ENCODE data around the gene RPS6KL1.

The RPS6KL1 gene

DNA sequence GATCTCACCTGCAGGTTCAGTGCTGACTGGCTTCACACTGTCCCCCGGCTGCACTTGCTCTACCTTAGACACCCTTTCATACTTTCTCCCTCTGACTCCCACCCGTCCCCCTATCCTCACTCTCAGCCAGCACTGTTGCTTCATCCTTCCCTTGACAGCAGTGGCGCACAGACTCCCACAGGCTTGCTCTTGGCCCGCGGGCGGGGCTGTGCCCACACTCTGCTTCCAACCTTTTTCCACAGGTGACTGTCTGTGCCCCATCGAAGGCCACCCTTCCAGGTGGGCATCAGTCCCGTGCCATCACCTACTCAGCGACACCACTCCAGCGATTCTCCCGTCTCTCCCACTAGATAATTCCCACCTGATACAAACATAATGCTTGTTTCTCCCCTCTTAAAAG lies 1.0 kb upstream of the RPS6KL1 start:
- H3K27me3 ChIP-seq (ENCODE audit: insufficient read depth, low read length, poor library complexity, severe bottlenecking), result no peaks in the 10 kb centered on the region
- no peaks in the 10 kb centered on the region for H3K9me3 ChIP-seq (ENCODE audit: insufficient read depth, low read depth, low read length)
- TF ChIP-seq EZH2phosphoT487 (IDR thresholded peaks at IDR 0.05; ENCODE audit: borderline replicate concordance), result no peak
- TF ChIP-seq, protein P1, sequence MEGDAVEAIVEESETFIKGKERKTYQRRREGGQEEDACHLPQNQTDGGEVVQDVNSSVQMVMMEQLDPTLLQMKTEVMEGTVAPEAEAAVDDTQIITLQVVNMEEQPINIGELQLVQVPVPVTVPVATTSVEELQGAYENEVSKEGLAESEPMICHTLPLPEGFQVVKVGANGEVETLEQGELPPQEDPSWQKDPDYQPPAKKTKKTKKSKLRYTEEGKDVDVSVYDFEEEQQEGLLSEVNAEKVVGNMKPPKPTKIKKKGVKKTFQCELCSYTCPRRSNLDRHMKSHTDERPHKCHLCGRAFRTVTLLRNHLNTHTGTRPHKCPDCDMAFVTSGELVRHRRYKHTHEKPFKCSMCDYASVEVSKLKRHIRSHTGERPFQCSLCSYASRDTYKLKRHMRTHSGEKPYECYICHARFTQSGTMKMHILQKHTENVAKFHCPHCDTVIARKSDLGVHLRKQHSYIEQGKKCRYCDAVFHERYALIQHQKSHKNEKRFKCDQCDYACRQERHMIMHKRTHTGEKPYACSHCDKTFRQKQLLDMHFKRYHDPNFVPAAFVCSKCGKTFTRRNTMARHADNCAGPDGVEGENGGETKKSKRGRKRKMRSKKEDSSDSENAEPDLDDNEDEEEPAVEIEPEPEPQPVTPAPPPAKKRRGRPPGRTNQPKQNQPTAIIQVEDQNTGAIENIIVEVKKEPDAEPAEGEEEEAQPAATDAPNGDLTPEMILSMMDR (conservative IDR thresholded peaks at IDR 0.05; ENCODE audit: low read length), result no peak
- H3F3A ChIP-seq (ENCODE audit: low read depth), result no peaks in the 10 kb centered on the region
- no peak overlapping the region for H2AFZ ChIP-seq (ENCODE audit: low read length)
- H3K4me1 ChIP-seq (ENCODE audit: insufficient read depth, low read length, poor library complexity, severe bottlenecking), result peaks cover 2% of the 10 kb centered on the region
- H3K9me2 ChIP-seq (replicated peaks; ENCODE audit: low read depth, low read length), result no peaks in the 10 kb centered on the region
- no peak overlapping the region for H3K4me2 ChIP-seq (ENCODE audit: low read depth, low read length, poor library complexity, severe bottlenecking)
- H3K36me3 ChIP-seq (ENCODE audit: insufficient read depth, low read length), result no peaks in the 10 kb centered on the region
- H3K4me3 ChIP-seq (ENCODE audit: low read length, poor library complexity, severe bottlenecking), result no peak overlapping the region
- H3K9ac ChIP-seq (ENCODE audit: low read depth, low read length, poor library complexity, severe bottlenecking), result no peak overlapping the region
- H3K79me2 ChIP-seq (ENCODE audit: insufficient read depth, low read length), result no peaks in the 10 kb centered on the region
- H4K20me1 ChIP-seq (ENCODE audit: insufficient read depth, low read length, poor library complexity, severe bottlenecking), result no peaks in the 10 kb centered on the region

GRCh38 chr14:74921987-74922751 lies 891 bp downstream of the RPS6KL1 start:
- Histone ChIP-seq H3K4me2 (ENCODE audit: low read depth, low read length, poor library complexity, severe bottlenecking) (no peak overlapping the region), H4K20me1 (ENCODE audit: insufficient read depth, low read length, poor library complexity, severe bottlenecking) (no peaks in the 10 kb centered on the region), H3K4me3 (ENCODE audit: low read length, poor library complexity, severe bottlenecking) (no peak overlapping the region), H2AFZ (ENCODE audit: low read length) (no peak overlapping the region), H3K4me1 (ENCODE audit: insufficient read depth, low read length, poor library complexity, severe bottlenecking) (no peaks in the 10 kb centered on the region), H3K79me2 (ENCODE audit: insufficient read depth, low read length) (no peaks in the 10 kb centered on the region), H3K9me3 (ENCODE audit: insufficient read depth, low read depth, low read length) (no peaks in the 10 kb centered on the region), H3K27me3 (ENCODE audit: insufficient read depth, low read length, poor library complexity, severe bottlenecking) (no peaks in the 10 kb centered on the region), H3F3A (ENCODE audit: low read depth) (no peaks in the 10 kb centered on the region), H3K9me2 (replicated peaks; ENCODE audit: low read depth, low read length) (no peaks in the 10 kb centered on the region), H3K9ac (ENCODE audit: low read depth, low read length, poor library complexity, severe bottlenecking) (no peak overlapping the region), H3K36me3 (ENCODE audit: insufficient read depth, low read length) (no peaks in the 10 kb centered on the region)
- TF ChIP-seq, protein P1 (conservative IDR thresholded peaks at IDR 0.05; ENCODE audit: low read length), result no peak
- TF ChIP-seq EZH2phosphoT487 (IDR thresholded peaks at IDR 0.05; ENCODE audit: borderline replicate concordance), result no peak

- Histone ChIP-seq H3K4me1 (ENCODE audit: insufficient read depth, low read length, poor library complexity, severe bottlenecking) (no peaks in the 10 kb centered on the region), H3K4me2 (ENCODE audit: low read depth, low read length, poor library complexity, severe bottlenecking) (no peak overlapping the region)
- no peak for TF ChIP-seq EZH2phosphoT487 (IDR thresholded peaks at IDR 0.05; ENCODE audit: borderline replicate concordance)
- TF ChIP-seq, protein P1 (conservative IDR thresholded peaks at IDR 0.05; ENCODE audit: low read length), result no peak
Observed at GRCh38 chr14:74921053-74921620, 1.9 kb downstream of the RPS6KL1 start.

More at GRCh38 chr14:74921053-74921620, 1.9 kb downstream of the RPS6KL1 start:
- Histone ChIP-seq H3K79me2 (ENCODE audit: insufficient read depth, low read length) (no peaks in the 10 kb centered on the region), H4K20me1 (ENCODE audit: insufficient read depth, low read length, poor library complexity, severe bottlenecking) (no peaks in the 10 kb centered on the region), H3K9me3 (ENCODE audit: insufficient read depth, low read depth, low read length) (no peaks in the 10 kb centered on the region), H2AFZ (ENCODE audit: low read length) (no peak overlapping the region), H3K36me3 (ENCODE audit: insufficient read depth, low read length) (no peaks in the 10 kb centered on the region), H3K9ac (ENCODE audit: low read depth, low read length, poor library complexity, severe bottlenecking) (no peak overlapping the region), H3F3A (ENCODE audit: low read depth) (no peaks in the 10 kb centered on the region), H3K9me2 (replicated peaks; ENCODE audit: low read depth, low read length) (no peaks in the 10 kb centered on the region), H3K4me3 (ENCODE audit: low read length, poor library complexity, severe bottlenecking) (no peak overlapping the region), H3K27me3 (ENCODE audit: insufficient read depth, low read length, poor library complexity, severe bottlenecking) (no peaks in the 10 kb centered on the region)

All from Loucy (cell line).